SK-N-SH (cell line): ENCODE results near the gene MEIS2. TPM values are rescaled to one million over a fixed set of nuclear protein-coding genes. Genes with fewer than 3 reads are reported as not detected.

Experiments used
- CTCF ChIA-PET: fragments of 300-600, 350-600 bp; formaldehyde crosslinking; extraction: SDS; loops from one replicate; lab custom pipeline; 2021; lab: Yijun Ruan, JAX
- POLR2A ChIA-PET: fragments of 350-600 bp; sonication (Branson Sonifier 250); formaldehyde crosslinking; extraction: SDS; loops from one replicate; lab custom pipeline; 2020; ENCODE audit warnings: antibody characterized with exemption, inconsistent platforms; lab: Yijun Ruan, JAX
- DNase-seq: peaks from one replicate; pipeline ENCODE4 v3.0.0; 2012
- H2AFZ ChIP-seq: fragments of 200-600 bp; sonication (generic); 2 replicates; pipeline ENCODE4 v1.8.1; 2016; ENCODE audit warnings: antibody characterized with exemption, mild to moderate bottlenecking, low read depth
- H3F3A ChIP-seq: fragments of 200-600 bp; sonication (generic); replicated peaks from 2 replicates; pipeline ENCODE3; 2016; ENCODE audit warnings: antibody characterized with exemption, mild to moderate bottlenecking; ENCODE audit not compliant: insufficient read depth
- H3K27ac ChIP-seq, 2 experiments: fragments of 200-500 bp in 1 of 2; fragments of 200-600 bp in 1 of 2; sonication (Bioruptor generic) in 1 of 2; sonication (generic), shearing (Covaris generic) in 1 of 2; 2 replicates each; pipeline versions ENCODE4 v1.5.1 to v1.6.1; 2014 to 2016; ENCODE audit warnings: low read depth in 2 of 2, inconsistent platforms in 1 of 2, low read length in 1 of 2, mild to moderate bottlenecking in 1 of 2, mixed read lengths in 1 of 2
- H3K27me3 ChIP-seq: fragments of 200-600 bp; sonication (generic), shearing (Covaris generic); 2 replicates; pipeline ENCODE4 v1.6.1; 2016; ENCODE audit warnings: mixed run types; ENCODE audit not compliant: insufficient read depth
- H3K36me3 ChIP-seq, 2 experiments: fragments of 200-500 bp in 1 of 2; fragments of 200-600 bp in 1 of 2; sonication (Bioruptor generic) in 1 of 2; sonication (generic) in 1 of 2; replicated peaks in 1 of 2; 2 replicates each; pipeline versions ENCODE3 to v1.5.1; 2014 to 2016; ENCODE audit warnings: low read length in 1 of 2, mild to moderate bottlenecking in 1 of 2; ENCODE audit not compliant: insufficient read depth in 2 of 2, control insufficient read depth in 1 of 2
- H3K4me1 ChIP-seq, 2 experiments: fragments of 200-500 bp in 1 of 2; fragments of 200-600 bp in 1 of 2; sonication (Bioruptor generic) in 1 of 2; sonication (generic), shearing (Covaris generic) in 1 of 2; 2 replicates each; pipeline versions ENCODE4 v1.5.1 to v1.6.1; 2014 to 2016; ENCODE audit warnings: low read depth in 1 of 2, low read length in 1 of 2, mixed run types in 1 of 2; ENCODE audit not compliant: insufficient read depth in 2 of 2, control insufficient read depth in 1 of 2
- H3K4me2 ChIP-seq: fragments of 200-600 bp; sonication (generic), shearing (Covaris generic); 2 replicates; pipeline ENCODE4 v1.6.1; 2017; ENCODE audit warnings: mixed run types
- H3K4me3 ChIP-seq, 2 experiments: fragments of 200-500 bp in 1 of 2; fragments of 200-600 bp in 1 of 2; sonication (Bioruptor generic) in 1 of 2; sonication (generic), shearing (Covaris generic) in 1 of 2; 2 replicates each; pipeline versions ENCODE4 v1.5.1 to v1.8.1; 2014 to 2016; ENCODE audit warnings: low read depth in 2 of 2, inconsistent platforms in 1 of 2, low read length in 1 of 2, mild to moderate bottlenecking in 1 of 2, mixed read lengths in 1 of 2, moderate library complexity in 1 of 2
- H3K79me2 ChIP-seq: fragments of 200-600 bp; sonication (generic); 2 replicates; pipeline ENCODE4 v1.8.1; 2017; ENCODE audit warnings: mild to moderate bottlenecking; ENCODE audit not compliant: insufficient read depth
- H3K9ac ChIP-seq: fragments of 200-600 bp; sonication (generic); 2 replicates; pipeline ENCODE4 v1.6.1; 2017; ENCODE audit warnings: mixed run types
- H3K9me2 ChIP-seq: fragments of 200-600 bp; sonication (generic); 2 replicates; pipeline ENCODE4 v1.6.1; 2017; ENCODE audit warnings: mixed run types
- H3K9me3 ChIP-seq: fragments of 200-600 bp; sonication (generic); 2 replicates; pipeline ENCODE4 v1.6.1; 2017; ENCODE audit warnings: mixed run types, mild to moderate bottlenecking, moderate library complexity
- H4K20me1 ChIP-seq: fragments of 200-600 bp; sonication (generic); 2 replicates; pipeline ENCODE4 v1.6.1; 2017; ENCODE audit warnings: mild to moderate bottlenecking, mixed run types; ENCODE audit not compliant: insufficient read depth
- CTCF ChIP-seq: fragments of 200-600 bp; sonication (generic); IDR thresholded peaks from 2 replicates; pipeline ENCODE4 v1.6.1; 2017; ENCODE audit warnings: antibody characterized with exemption, mild to moderate bottlenecking, moderate library complexity
- EP300 ChIP-seq, 2 experiments: IDR thresholded peaks; 2 replicates each; pipeline versions ENCODE4 v1.4.0 to v1.6.1; 2012; ENCODE audit warnings: borderline replicate concordance in 1 of 2, low read depth in 1 of 2, low read length in 1 of 2
- EZH2phosphoT487 ChIP-seq: fragments of 200-600 bp; sonication (generic); IDR thresholded peaks from 2 replicates; pipeline ENCODE4 v1.6.1; 2017; ENCODE audit warnings: low read depth, mixed run types, mild to moderate bottlenecking, antibody characterized with exemption, moderate library complexity, borderline replicate concordance
- FOXM1 ChIP-seq: IDR thresholded peaks from 2 replicates; pipeline ENCODE4 v1.4.0; 2012; ENCODE audit warnings: low read depth, mild to moderate bottlenecking
- JUND ChIP-seq: IDR thresholded peaks from 2 replicates; pipeline ENCODE4 v1.4.0; 2012
- MAX ChIP-seq: IDR thresholded peaks from 2 replicates; pipeline ENCODE4 v1.4.0; 2012; ENCODE audit warnings: low read depth
- MXI1 ChIP-seq: IDR thresholded peaks from 2 replicates; pipeline ENCODE4 v1.6.1; 2012; ENCODE audit warnings: mild to moderate bottlenecking, low read depth, low read length, improper control_type of control experiment
- NFIC ChIP-seq: IDR thresholded peaks from 2 replicates; pipeline ENCODE4 v1.4.0; 2012; ENCODE audit warnings: borderline replicate concordance
- NRF1 ChIP-seq: IDR thresholded peaks from 2 replicates; pipeline ENCODE4 v1.6.1; 2012; ENCODE audit warnings: low read depth, mild to moderate bottlenecking, low read length
- RFX5 ChIP-seq: IDR thresholded peaks from 2 replicates; pipeline ENCODE4 v1.6.1; 2012; ENCODE audit warnings: mild to moderate bottlenecking, improper control_type of control experiment, low read length
- SIN3A ChIP-seq: IDR thresholded peaks from 2 replicates; pipeline ENCODE4 v1.6.1; 2012; ENCODE audit warnings: low read depth, mild to moderate bottlenecking, low read length, moderate library complexity, borderline replicate concordance
- TAF1 ChIP-seq: IDR thresholded peaks from 2 replicates; pipeline ENCODE4 v1.6.1; 2012; ENCODE audit warnings: low read depth, mild to moderate bottlenecking, low read length, moderate library complexity, borderline replicate concordance
- TCF12 ChIP-seq: IDR thresholded peaks from 2 replicates; pipeline ENCODE4 v1.4.0; 2012
- TEAD4 ChIP-seq: IDR thresholded peaks from 2 replicates; pipeline ENCODE4 v1.4.0; 2012; ENCODE audit warnings: mild to moderate bottlenecking, borderline replicate concordance; ENCODE audit not compliant: insufficient read depth
- USF1 ChIP-seq: IDR thresholded peaks from 2 replicates; pipeline ENCODE4 v1.4.0; 2012; ENCODE audit warnings: low read depth, borderline replicate concordance
- YY1 ChIP-seq: IDR thresholded peaks from 2 replicates; pipeline ENCODE4 v1.4.0; 2012; ENCODE audit warnings: low read depth, mild to moderate bottlenecking
- WGBS: methylation state at CpG from one replicate; pipeline ENCODE4 v1.1.6; 2017; ENCODE audit warnings: low lambda C conversion rate; 5-methylcytosine and 5-hydroxymethylcytosine counted together
- polyA plus RNA-seq, 3 experiments: library from polyadenylated mRNA; depleted of rRNA; stranded (reverse); fragments of >200 nt; gene quantifications; 2 replicates each; pipeline ENCODE4 v1.2.3, GENCODE V29; 2012
- TF ChIP-seq, protein P1 (sequence below): fragments of 150-350 bp; IDR thresholded peaks from 2 replicates; pipeline ENCODE4 v1.6.1; 2017; ENCODE audit warnings: antibody characterized with exemption, low read length, low read depth, borderline replicate concordance
- TF ChIP-seq, protein P2 (sequence below): IDR thresholded peaks from 2 replicates; pipeline ENCODE4 v1.4.0; 2012; ENCODE audit warnings: low read depth, borderline replicate concordance

MEIS2 gene
- polyA plus RNA-seq, 1 of the 3 experiments (the other 2 are of a cell fraction), result 146 TPM

DNA sequence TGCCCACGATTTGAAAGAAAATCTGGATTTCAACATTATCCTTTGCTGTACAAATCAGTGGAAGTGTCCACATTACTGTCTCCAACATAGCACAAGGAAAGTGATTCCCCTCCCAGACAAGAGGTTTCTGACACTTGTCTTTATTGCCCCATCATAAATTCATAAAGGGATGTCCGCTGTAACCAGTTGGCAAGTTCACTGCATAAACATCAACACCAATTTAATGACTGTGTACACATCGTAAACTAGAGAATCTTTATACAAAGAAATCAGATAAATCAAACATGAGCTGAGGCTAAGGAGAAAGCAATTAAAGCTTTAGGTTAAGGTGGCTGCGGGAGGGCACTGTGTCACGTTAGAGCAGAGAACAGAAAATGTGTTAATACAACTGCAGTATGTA lies 129.8 kb downstream of the MEIS2 start:
- Histone ChIP-seq H3K9ac (no peak overlapping the region), H3K4me1 (peaks cover 0 to 3% of the 10 kb centered on the region in 2 experiments; a peak in 2 of 4 replicates), H3K4me2 (no peak overlapping the region), H2AFZ (no peak overlapping the region), H4K20me1 (no peaks in the 10 kb centered on the region; the same call in 1 of the 2 replicates), H3K27ac (no peak overlapping the region; a peak in 1 of 4 replicates), H3K9me2 (no peaks in the 10 kb centered on the region), H3K4me3 (no peak overlapping the region)
- WGBS, result 99% methylated on average over 5 of the region's 5 CpGs
- no peak for DNase-seq
- ChIA-PET CTCF (interaction anchor here (1.2 kb wide), 1 partner anchor 13 kb away, joined by 3 read pairs; no protein-coding TSS in a partner anchor), POLR2A (no interaction called here)
- TF ChIP-seq EZH2phosphoT487, result no peak
- TF ChIP-seq, protein P1, sequence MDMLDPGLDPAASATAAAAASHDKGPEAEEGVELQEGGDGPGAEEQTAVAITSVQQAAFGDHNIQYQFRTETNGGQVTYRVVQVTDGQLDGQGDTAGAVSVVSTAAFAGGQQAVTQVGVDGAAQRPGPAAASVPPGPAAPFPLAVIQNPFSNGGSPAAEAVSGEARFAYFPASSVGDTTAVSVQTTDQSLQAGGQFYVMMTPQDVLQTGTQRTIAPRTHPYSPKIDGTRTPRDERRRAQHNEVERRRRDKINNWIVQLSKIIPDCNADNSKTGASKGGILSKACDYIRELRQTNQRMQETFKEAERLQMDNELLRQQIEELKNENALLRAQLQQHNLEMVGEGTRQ, result no peak
- TF ChIP-seq, all 33 proteins: peak for 0
- peaks cover 55% of the 10 kb centered on the region for H3K79me2 ChIP-seq
- H3K27me3 ChIP-seq, result no peaks in the 10 kb centered on the region
- no peaks in the 10 kb centered on the region for H3K9me3 ChIP-seq
- H3K36me3 ChIP-seq, result peaks cover 61 to 82% of the 10 kb centered on the region in 2 experiments
- peaks cover 15% of the 10 kb centered on the region for H3F3A ChIP-seq

- Histone ChIP-seq H3K9me2 (no peaks in the 10 kb centered on the region), H3K27me3 (no peaks in the 10 kb centered on the region), H2AFZ (no peak overlapping the region), H3K9ac (no peak overlapping the region), H3K9me3 (no peaks in the 10 kb centered on the region), H3K4me2 (no peak overlapping the region), H3F3A (peaks cover 18% of the 10 kb centered on the region), H3K79me2 (peaks cover 71% of the 10 kb centered on the region), H3K4me1 (peaks cover 0 to 3% of the 10 kb centered on the region in 2 experiments; a peak in 2 of 4 replicates), H3K4me3 (no peak overlapping the region), H4K20me1 (peaks cover 7% of the 10 kb centered on the region; the same call in 1 of the 2 replicates), H3K27ac (no peak overlapping the region), H3K36me3 (peaks cover 39 to 80% of the 10 kb centered on the region in 2 experiments)
- ChIA-PET POLR2A (interaction anchor here (0.6 kb wide), 1 partner anchor 64 kb away, joined by 3 read pairs; no protein-coding TSS in a partner anchor), CTCF (interaction anchor here (0.9 to 1.3 kb wide), 2 partner anchors 14 to 84 kb away, joined by 3 to 4 read pairs; no protein-coding TSS in a partner anchor)
- TF ChIP-seq RFX5, result no peak
- TF ChIP-seq CTCF, result no peak
- TF ChIP-seq SIN3A, result no peak
- TF ChIP-seq TEAD4, result no peak
- no peak for TF ChIP-seq USF1
- TF ChIP-seq FOXM1, result no peak
- no peak for TF ChIP-seq MXI1
- no peak for TF ChIP-seq NRF1
- TF ChIP-seq YY1, result no peak
- TF ChIP-seq, protein P2, sequence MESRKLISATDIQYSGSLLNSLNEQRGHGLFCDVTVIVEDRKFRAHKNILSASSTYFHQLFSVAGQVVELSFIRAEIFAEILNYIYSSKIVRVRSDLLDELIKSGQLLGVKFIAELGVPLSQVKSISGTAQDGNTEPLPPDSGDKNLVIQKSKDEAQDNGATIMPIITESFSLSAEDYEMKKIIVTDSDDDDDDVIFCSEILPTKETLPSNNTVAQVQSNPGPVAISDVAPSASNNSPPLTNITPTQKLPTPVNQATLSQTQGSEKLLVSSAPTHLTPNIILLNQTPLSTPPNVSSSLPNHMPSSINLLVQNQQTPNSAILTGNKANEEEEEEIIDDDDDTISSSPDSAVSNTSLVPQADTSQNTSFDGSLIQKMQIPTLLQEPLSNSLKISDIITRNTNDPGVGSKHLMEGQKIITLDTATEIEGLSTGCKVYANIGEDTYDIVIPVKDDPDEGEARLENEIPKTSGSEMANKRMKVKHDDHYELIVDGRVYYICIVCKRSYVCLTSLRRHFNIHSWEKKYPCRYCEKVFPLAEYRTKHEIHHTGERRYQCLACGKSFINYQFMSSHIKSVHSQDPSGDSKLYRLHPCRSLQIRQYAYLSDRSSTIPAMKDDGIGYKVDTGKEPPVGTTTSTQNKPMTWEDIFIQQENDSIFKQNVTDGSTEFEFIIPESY, result no peak
- no peak for TF ChIP-seq EZH2phosphoT487
- no peak for TF ChIP-seq TCF12
- TF ChIP-seq NFIC, result no peak
- TF ChIP-seq EP300 (IDR thresholded peaks at IDR 0.05; ENCODE audit: borderline replicate concordance in 1 of 2, low read depth in 1 of 2, low read length in 1 of 2), result no peak
- no peak for TF ChIP-seq MAX
- no peak for TF ChIP-seq JUND
- no peak for TF ChIP-seq TAF1
- 98% methylated on average over 4 of the region's 4 CpGs for WGBS
- no peak for DNase-seq
Observed at GRCh38 chr15:36967929-36968328, 132.4 kb downstream of the MEIS2 start.
